ENCODE data around the gene NAA10. TPM values are rescaled to one million over a fixed set of nuclear protein-coding genes. Genes with fewer than 3 reads are reported as not detected.
A peak's percentile ranks its signal among the peaks of the same experiment; 100 is the strongest.

Gene NAA10
- total RNA-seq, 1 donor from 2014 or later, result 168 TPM

GRCh38 chrX:153948847-153949805, 14.3 kb upstream of the NAA10 start:
- no peaks in the 10 kb centered on the region for H3K9me3 Mint-ChIP-seq
- peaks cover 30% of the 10 kb centered on the region for H3K36me3 Mint-ChIP-seq (ENCODE audit: low read depth)
- H3K27ac Mint-ChIP-seq, result peak overlapping the region; percentile 75
- no peak overlapping the region for H3K4me3 Mint-ChIP-seq
- H3K4me1 Mint-ChIP-seq, result peaks cover 13% of the 10 kb centered on the region
- no peaks in the 10 kb centered on the region for H3K27me3 Mint-ChIP-seq
- intact Hi-C loops (cut with micrococcal nuclease), result no loop called here
- DNase-seq, result no peak

DNA sequence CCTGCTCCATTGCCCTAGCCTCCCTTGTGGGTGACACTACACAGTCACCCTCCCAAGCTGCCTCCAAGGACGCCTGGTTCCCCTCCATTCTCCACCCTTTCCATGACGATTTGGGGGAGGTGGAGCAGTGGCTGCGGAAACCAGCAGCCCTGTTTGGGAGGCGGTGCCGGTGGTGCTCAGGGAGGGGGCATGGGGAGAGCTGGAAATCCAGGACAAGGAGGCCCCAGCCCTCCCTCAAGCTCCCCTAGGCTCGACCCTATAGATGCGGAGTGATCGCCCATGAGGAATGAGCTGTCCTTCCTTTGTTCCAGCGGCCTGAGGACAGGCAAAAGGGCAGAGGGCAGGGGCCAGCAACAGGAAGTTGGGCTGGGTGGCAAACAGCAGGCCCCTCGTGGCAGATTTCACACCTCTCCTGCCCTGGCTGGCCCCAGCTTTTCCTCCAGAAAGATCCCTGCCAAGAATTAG, 13.2 kb upstream of the NAA10 start:
- intact Hi-C loops (cut with micrococcal nuclease), result no loop called here
- no peaks in the 10 kb centered on the region for H3K9me3 Mint-ChIP-seq
- peaks cover 25% of the 10 kb centered on the region for H3K36me3 Mint-ChIP-seq (ENCODE audit: low read depth)
- peak overlapping the region; percentile 29 for H3K27ac Mint-ChIP-seq
- H3K4me1 Mint-ChIP-seq, result peaks cover 13% of the 10 kb centered on the region
- no peaks in the 10 kb centered on the region for H3K27me3 Mint-ChIP-seq
- no peak for DNase-seq
- H3K4me3 Mint-ChIP-seq, result no peak overlapping the region

DNA sequence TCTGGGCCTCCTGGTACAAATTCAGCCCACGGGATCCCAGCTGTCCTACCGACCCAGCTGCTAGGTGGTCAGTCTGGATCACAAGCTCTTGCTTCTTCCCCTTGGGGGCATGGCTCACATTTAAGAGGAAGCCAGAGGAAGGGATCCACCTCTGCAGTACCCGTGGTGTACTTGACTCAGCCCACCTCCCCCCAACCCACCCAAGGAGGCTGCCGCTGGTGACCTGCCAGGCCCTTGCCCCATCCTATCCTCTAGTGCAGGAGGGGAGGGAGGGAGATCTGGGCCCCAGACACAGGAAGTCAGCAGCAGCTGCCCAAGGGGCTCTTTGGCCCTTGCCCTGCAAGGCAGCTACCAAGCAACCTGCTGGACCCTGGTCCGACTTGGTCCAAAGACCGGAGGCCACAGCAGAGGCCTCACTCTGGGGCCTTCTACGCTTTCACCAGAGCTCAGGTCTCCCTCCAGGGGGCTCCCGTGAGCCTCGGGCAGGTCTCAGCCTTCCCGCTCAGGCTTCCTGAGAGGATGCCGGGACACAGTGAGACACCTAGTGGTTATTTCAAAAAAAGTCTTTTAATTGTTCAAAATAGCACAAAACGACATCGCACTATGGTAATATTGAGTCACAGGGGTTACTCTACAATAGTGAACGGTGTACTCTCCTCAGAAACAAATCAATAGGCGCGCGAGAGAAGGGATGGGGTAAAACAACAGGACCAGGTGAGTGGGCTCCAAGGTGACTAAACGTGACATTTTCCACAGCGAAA, 12.4 kb upstream of the NAA10 start:
- Mint-ChIP-seq H3K4me1 (peaks cover 13% of the 10 kb centered on the region), H3K36me3 (ENCODE audit: low read depth) (peaks cover 22% of the 10 kb centered on the region), H3K9me3 (no peaks in the 10 kb centered on the region), H3K4me3 (peak overlapping the region; percentile 2), H3K27ac (peak overlapping the region; percentile 83), H3K27me3 (no peaks in the 10 kb centered on the region)
- DNase-seq, result peak; percentile 93
- intact Hi-C loops (cut with micrococcal nuclease), result loop anchor here (2.0 kb wide), 1 partner anchor 20 kb away; the partner anchor contains the start of gene ARHGAP4

DNA sequence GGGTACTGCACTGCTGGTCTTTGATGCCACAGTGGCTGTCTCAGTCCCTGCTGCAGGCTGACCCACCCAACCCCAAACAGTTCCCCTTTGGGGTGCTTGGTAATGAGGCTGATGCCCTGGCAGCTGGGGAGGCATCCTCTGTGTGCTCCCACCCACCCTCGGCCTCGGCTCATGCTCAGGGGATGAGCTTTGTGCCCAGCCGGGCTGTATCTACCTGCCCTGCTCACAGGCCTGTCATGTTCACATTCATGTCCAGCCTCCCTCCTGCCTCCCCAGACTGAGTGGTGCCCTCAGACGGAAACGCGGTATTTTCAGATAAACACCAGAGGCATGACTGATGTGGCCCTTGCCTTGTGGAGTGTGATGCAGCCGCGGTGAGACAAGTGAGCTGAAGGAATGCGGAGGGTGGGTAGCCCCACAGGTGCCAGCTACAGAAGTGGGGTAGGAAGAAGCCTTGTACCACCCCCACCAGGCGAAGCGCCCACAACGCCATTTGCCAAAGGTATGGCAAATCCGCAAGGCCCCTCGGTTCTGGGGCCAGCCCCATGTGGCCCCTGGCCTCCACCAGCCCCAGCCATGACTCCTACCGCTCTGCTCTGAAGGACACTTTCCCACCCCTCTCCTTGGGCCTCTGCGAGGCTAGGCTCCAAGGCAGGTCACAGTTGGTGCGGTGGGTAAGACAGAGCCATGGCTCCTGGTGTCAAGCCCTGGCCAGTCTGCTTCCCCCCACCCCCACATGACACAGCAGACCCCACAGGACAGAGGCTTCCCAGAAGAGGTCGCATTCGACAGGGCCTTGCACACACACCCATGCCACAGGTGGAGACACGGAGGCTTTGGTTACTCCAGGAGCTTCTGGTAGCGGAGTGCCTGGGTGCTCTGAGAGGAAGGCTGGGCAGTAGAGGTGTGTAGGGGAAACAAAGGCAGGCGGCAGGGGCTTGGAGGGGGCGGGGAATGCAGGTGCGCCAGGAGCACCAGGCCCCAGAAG, 11.4 kb upstream of the NAA10 start:
- Mint-ChIP-seq H3K27ac (no peak overlapping the region), H3K36me3 (ENCODE audit: low read depth) (peaks cover 21% of the 10 kb centered on the region)
- intact Hi-C loops (cut with micrococcal nuclease), result loop anchor here (2.0 kb wide), 1 partner anchor 19 kb away; the partner anchor contains the start of gene ARHGAP4

DNA sequence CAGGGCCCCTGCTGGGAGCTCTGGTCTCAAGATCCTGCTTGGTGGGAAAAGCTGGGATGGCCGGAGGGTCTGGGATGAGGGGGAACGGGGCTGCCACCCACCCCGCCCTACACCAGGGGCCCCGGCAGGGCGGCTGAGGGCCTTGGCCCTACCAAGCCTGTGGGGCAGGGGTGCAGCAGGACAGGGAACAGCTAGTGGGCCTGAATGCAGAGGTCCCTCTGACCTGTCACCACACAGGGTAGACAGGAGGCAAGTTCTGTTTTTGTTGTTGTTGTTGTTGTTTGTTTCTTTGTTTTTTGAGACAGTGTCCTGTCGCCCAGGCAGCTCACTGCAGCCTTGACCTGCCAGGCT, 9.9 kb upstream of the NAA10 start:
- Mint-ChIP-seq H3K9me3 (no peaks in the 10 kb centered on the region), H3K27me3 (no peaks in the 10 kb centered on the region), H3K27ac (no peak overlapping the region), H3K36me3 (ENCODE audit: low read depth) (peaks cover 13% of the 10 kb centered on the region), H3K4me3 (peak overlapping the region; percentile 91), H3K4me1 (peaks cover 16% of the 10 kb centered on the region)
- DNase-seq, result no peak
- intact Hi-C loops (cut with micrococcal nuclease), result no loop called here

More for the DNA sequence above, 11.4 kb upstream of the NAA10 start:
- DNase-seq, result no peak
- H3K4me3 Mint-ChIP-seq, result no peak overlapping the region
- H3K4me1 Mint-ChIP-seq, result peaks cover 15% of the 10 kb centered on the region
- no peaks in the 10 kb centered on the region for H3K27me3 Mint-ChIP-seq
- no peaks in the 10 kb centered on the region for H3K9me3 Mint-ChIP-seq

GRCh38 chrX:153944140-153944799, 9.4 kb upstream of the NAA10 start, which contains the start of gene RENBP:
RENBP (minus strand) TSS chrX:153944643; CDS start chrX:153944610, 33 bp downstream.
- intact Hi-C loops (cut with micrococcal nuclease), result no loop called here

GRCh38 chrX:153941336-153942252, 6.8 kb upstream of the NAA10 start:
- Mint-ChIP-seq H3K27ac (peak overlapping the region; percentile 79), H3K27me3 (no peaks in the 10 kb centered on the region), H3K9me3 (no peaks in the 10 kb centered on the region), H3K4me3 (peak overlapping the region; percentile 71), H3K4me1 (peaks cover 9% of the 10 kb centered on the region), H3K36me3 (ENCODE audit: low read depth) (peaks cover 4% of the 10 kb centered on the region)
- no peak for DNase-seq
- intact Hi-C loops (cut with micrococcal nuclease), result no loop called here

More at GRCh38 chrX:153944140-153944799, 9.4 kb upstream of the NAA10 start, which contains the start of gene RENBP:
- Mint-ChIP-seq H3K27me3 (no peaks in the 10 kb centered on the region), H3K4me1 (peaks cover 12% of the 10 kb centered on the region), H3K27ac (peak within 1 kb of the TSS; percentile 90), H3K9me3 (no peaks in the 10 kb centered on the region), H3K4me3 (peak within 1 kb of the TSS; percentile 91), H3K36me3 (ENCODE audit: low read depth) (peaks cover 11% of the 10 kb centered on the region)
- DNase-seq, result peak; percentile 81

GRCh38 chrX:153939573-153939972, 4.7 kb upstream of the NAA10 start:
- peaks cover 4% of the 10 kb centered on the region for H3K36me3 Mint-ChIP-seq (ENCODE audit: low read depth)
- no peak overlapping the region for H3K27ac Mint-ChIP-seq
- H3K27me3 Mint-ChIP-seq, result no peaks in the 10 kb centered on the region
- H3K9me3 Mint-ChIP-seq, result no peaks in the 10 kb centered on the region
- H3K4me1 Mint-ChIP-seq, result peaks cover 13% of the 10 kb centered on the region
- H3K4me3 Mint-ChIP-seq, result no peak overlapping the region
- intact Hi-C loops (cut with micrococcal nuclease), result no loop called here
- DNase-seq, result no peak

DNA sequence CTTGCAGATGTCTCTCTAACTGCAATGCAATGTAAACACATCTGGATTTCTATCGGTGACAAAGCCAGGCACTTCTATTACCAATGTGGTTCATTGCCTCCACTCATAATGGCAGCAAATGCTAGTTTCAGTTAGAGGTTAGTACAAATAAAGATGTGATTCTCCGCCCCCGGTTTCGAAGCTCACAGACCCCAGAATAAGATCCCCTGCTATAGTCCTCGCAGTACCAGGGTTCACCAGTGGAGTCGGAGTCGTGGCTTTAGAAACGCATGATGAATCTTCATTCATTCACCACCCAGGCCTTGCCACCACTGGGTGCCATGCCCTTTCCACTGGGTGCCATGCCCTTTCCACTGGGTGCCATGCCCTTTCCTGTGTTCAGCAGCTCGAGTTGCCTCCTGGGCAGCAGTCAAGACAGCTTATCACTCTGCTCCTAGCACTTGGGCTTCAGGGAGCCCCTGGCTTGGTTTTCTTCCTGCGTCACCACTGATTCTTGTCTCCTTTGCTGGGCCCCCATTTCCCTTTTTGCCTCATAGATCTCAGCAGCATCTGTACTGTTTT, 3.5 kb upstream of the NAA10 start:
- H3K9me3 Mint-ChIP-seq, result no peaks in the 10 kb centered on the region
- H3K27ac Mint-ChIP-seq, result peak overlapping the region; percentile 34
- DNase-seq, result no peak
- peaks cover 14% of the 10 kb centered on the region for H3K4me1 Mint-ChIP-seq
- intact Hi-C loops (cut with micrococcal nuclease), result no loop called here
- H3K4me3 Mint-ChIP-seq, result no peak overlapping the region
- peaks cover 6% of the 10 kb centered on the region for H3K36me3 Mint-ChIP-seq (ENCODE audit: low read depth)
- H3K27me3 Mint-ChIP-seq, result no peaks in the 10 kb centered on the region

DNA sequence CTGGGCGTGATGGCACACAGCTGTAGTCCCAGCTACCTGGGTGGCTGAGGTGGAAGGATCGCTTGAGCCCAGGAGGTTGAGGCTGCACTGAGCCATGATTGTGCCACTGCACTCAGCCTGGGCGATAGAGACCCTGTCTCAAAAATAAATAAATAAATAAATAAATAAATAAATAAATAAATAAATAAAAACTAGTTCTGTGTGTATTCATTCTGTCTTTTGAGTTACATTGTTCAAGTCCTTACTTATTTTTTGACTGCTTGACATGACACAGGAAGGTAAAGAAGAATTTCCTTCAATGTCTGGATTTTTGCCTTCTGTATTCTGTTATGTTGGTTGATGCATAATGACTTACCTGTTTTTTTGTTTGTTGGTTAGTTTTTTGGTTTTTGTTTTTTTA, 2.2 kb upstream of the NAA10 start:
- Mint-ChIP-seq H3K4me1 (peaks cover 14% of the 10 kb centered on the region), H3K36me3 (ENCODE audit: low read depth) (peaks cover 8% of the 10 kb centered on the region), H3K27ac (no peak overlapping the region), H3K27me3 (no peaks in the 10 kb centered on the region), H3K9me3 (no peaks in the 10 kb centered on the region), H3K4me3 (no peak overlapping the region)
- no peak for DNase-seq
- intact Hi-C loops (cut with micrococcal nuclease), result no loop called here

DNA sequence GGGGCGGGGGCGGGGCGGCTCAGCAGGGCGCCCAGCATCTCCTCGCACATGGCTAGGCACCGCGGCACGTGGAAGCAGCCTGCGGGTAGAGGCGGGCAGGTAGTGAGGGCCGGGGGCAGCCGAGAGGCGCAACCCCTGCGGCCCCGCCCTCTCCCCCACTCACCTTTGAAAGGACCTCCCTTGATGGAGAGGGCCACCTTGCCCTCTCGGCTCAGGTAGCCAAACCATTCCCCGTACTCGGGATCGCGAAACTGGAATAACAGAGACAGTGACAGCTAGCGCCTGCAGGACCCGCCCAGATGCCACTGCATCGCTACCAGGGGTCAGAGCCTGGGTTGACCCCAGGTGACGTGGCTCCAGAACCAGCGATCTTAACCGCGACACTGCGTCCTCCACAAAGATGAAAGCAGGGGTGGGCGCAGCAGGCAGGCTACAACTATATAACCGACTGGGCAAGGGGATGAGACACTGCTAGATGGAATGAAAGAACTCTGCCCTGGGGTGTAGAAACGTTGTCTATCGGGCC, 552 bp upstream of the NAA10 start:
- intact Hi-C loops (cut with micrococcal nuclease), result no loop called here
- H3K9me3 Mint-ChIP-seq, result no peaks in the 10 kb centered on the region
- peak overlapping the region; percentile 56 for H3K27ac Mint-ChIP-seq
- H3K4me1 Mint-ChIP-seq, result peaks cover 11% of the 10 kb centered on the region
- DNase-seq, result no peak
- H3K27me3 Mint-ChIP-seq, result no peaks in the 10 kb centered on the region
- peak overlapping the region; percentile 74 for H3K4me3 Mint-ChIP-seq
- H3K36me3 Mint-ChIP-seq (ENCODE audit: low read depth), result peaks cover 16% of the 10 kb centered on the region

All from activated CD4-positive, alpha-beta T cell treated with anti-CD3 and anti-CD28 coated beads, Interleukin-2, amount 10 ng/mL, durations not matched to agents 24 days and 14 days (primary cell).